ENCODE data around the gene SERPINA6.
"Not testable (repeated sequence)": the region's sequence is repeated elsewhere in the genome, so short reads cannot be mapped to it uniquely, and the experiment has no call there.

Gene SERPINA6

GRCh38 chr14:94292872-94293577, 30.1 kb downstream of the SERPINA6 start, which contains the start of gene SERPINA10:
Gene SERPINA10, minus strand, starts transcription at chr14:94293268. Its CDS starts 2,675 bp downstream, at chr14:94290593.
- DNase-seq (ENCODE audit: low read depth in 2 of 3, low spot score in 1 of 3): no peak

GRCh38 chr14:94292526-94292871, 30.6 kb downstream of the SERPINA6 start:
- no peak for DNase-seq (ENCODE audit: low read depth in 2 of 3, low spot score in 1 of 3)

GRCh38 chr14:94291906-94292525, 31.1 kb downstream of the SERPINA6 start:
- no peak for DNase-seq (ENCODE audit: low read depth in 2 of 3, low spot score in 1 of 3)

- DNase-seq (ENCODE audit: low read depth in 2 of 3, low spot score in 1 of 3): no peak
Observed at GRCh38 chr14:94291159-94291905, 31.8 kb downstream of the SERPINA6 start.

- no peak for DNase-seq (ENCODE audit: low read depth in 2 of 3, low spot score in 1 of 3)
Observed at GRCh38 chr14:94290197-94290596, 32.9 kb downstream of the SERPINA6 start.

GRCh38 chr14:94288610-94289465, 34.3 kb downstream of the SERPINA6 start:
- no peak for DNase-seq (ENCODE audit: low read depth in 2 of 3, low spot score in 1 of 3)

GRCh38 chr14:94285158-94285557, 38.0 kb downstream of the SERPINA6 start:
- DNase-seq (ENCODE audit: low read depth in 2 of 3, low spot score in 1 of 3): no peak

GRCh38 chr14:94284221-94284620, 38.9 kb downstream of the SERPINA6 start:
- DNase-seq (ENCODE audit: low read depth in 2 of 3, low spot score in 1 of 3): no peak

GRCh38 chr14:94282991-94283723, 40.0 kb downstream of the SERPINA6 start:
- no peak for DNase-seq (ENCODE audit: low read depth in 2 of 3, low spot score in 1 of 3)

GRCh38 chr14:94278731-94279130, 44.4 kb downstream of the SERPINA6 start:
- no peak for DNase-seq (ENCODE audit: low read depth in 2 of 3, low spot score in 1 of 3)

GRCh38 chr14:94276898-94277561, 46.1 kb downstream of the SERPINA6 start:
- not testable (repeated sequence) for DNase-seq (ENCODE audit: low read depth in 2 of 3, low spot score in 1 of 3)

- no peak for DNase-seq (ENCODE audit: low read depth in 2 of 3, low spot score in 1 of 3)
Observed at GRCh38 chr14:94269156-94269555, 54.0 kb downstream of the SERPINA6 start.

GRCh38 chr14:94268582-94268981, 54.6 kb downstream of the SERPINA6 start:
- DNase-seq (ENCODE audit: low read depth in 2 of 3, low spot score in 1 of 3): not testable (repeated sequence)

- DNase-seq (ENCODE audit: low read depth in 2 of 3, low spot score in 1 of 3): no peak
Observed at GRCh38 chr14:94267352-94267751, 55.8 kb downstream of the SERPINA6 start.

GRCh38 chr14:94264195-94264594, 58.9 kb downstream of the SERPINA6 start:
- not testable (repeated sequence) for DNase-seq (ENCODE audit: low read depth in 2 of 3, low spot score in 1 of 3)

Measured in stimulated activated CD4-positive, alpha-beta T cell treated with anti-CD3 and anti-CD28 coated beads, Interleukin-12 subunit alpha, Interleukin-12 subunit beta, amount 100 ng/mL, for 48 hours (primary cell).